Endothelial cell of hepatic sinusoid (primary cell): ENCODE measurements around the gene AGPS.

Experiments
- in situ Hi-C: cut with HindIII; loops from 2 replicates; pipeline ENCODE4 v1.10.0; 2017; ENCODE audit warnings: low sequenced_read_pairs

AGPS gene

DNA sequence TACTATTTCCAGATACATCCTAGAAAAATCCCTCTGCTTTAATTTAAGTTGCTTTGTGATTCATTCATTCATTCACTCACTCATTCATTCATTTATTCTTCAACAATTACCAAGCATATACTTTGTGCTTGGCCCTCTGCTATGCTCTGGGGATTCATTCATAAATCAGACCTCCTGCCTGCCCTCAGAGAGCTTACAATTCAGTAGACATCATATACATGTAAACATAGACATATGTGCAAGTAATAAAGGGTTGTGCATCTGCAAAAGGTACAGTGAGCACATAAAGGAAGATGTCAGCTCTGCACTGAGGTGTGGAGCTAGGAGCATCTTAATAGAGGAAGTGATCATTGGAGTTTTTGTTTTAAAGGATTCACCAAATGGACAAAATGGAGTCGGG, 189.4 kb downstream of the AGPS start:
- in situ Hi-C loops: no loop called here

DNA sequence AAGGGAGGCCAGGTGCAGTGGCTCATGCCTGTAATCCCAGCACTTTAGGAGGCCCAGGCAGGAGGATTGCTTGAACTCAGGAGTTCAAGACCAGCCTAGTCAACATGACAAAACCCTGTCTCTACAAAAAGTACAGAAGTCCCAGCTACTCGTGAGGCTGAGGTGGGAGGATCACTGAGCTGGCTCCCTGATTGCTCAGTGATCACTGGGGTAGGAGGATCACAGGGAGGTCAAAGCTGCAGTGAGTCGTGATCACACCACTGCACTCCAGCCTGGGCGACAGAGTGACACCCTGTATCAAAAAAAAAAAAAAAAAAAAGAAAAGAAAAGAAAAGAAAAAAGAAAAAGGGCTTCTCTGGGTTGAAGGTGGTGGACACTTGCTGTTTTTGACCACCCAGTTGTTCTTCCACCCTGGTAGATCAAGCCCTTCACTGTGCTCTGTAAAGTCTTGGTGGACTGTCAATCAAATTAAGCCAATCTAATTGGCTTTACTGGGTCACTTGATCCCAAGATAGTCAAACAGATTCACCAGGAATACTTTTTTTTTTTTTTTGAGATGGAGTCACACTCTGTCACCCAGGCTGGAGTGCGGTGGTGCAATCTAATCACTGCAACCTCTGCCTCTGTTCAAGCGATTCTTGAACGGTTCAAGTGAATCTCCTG, 191.6 kb downstream of the AGPS start:
- in situ Hi-C loops: no loop called here

DNA sequence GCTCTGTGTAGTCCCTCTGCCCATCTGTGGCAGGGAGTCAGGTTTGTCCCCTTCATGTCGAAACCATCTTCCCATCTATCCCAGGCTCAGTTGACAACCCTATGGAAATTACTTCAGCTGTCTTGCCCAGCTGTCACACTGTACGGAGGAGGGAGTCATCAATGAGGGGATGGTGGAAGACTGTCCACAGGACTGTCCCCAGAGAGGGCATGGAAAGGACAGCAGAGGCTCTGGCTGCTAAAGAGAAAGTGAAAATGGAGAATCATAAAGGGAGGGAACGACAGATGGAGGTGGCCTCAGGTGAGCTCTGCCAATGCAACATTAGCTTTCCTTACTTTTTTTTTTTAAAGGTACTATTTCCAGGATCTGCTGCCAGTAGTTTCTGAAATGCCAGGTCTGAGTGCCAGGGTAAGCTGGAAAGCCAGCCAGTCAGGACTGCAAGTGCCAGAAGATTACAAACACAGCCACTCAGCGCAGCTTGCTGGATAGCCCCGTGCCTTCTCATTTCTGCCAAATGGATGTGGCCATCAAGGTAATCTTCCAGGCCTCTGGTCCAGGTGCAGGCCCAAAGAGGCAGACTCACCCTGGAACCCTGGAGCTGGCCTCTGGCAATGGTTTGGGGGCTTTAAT, 192.8 kb downstream of the AGPS start:
- in situ Hi-C loops: no loop called here

DNA sequence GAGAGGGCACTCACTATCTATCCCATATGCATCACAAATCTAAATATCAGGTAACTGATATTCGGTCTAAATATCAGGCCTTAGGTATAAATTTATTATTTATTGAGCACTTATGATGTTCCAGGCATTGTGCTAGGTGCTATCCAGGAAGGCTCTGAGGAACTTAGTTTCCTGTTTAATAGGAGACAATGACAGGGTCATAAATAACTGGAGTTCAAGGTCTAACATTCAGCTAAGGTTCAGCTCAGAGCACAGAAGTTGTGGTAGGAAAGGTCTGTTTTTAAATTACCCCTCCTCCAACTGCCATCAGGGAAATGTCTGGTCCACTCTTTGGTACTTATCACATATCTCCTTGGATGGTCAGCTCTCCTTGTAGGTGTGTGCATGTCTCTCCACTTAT, 193.6 kb downstream of the AGPS start:
- in situ Hi-C loops: no loop called here

DNA sequence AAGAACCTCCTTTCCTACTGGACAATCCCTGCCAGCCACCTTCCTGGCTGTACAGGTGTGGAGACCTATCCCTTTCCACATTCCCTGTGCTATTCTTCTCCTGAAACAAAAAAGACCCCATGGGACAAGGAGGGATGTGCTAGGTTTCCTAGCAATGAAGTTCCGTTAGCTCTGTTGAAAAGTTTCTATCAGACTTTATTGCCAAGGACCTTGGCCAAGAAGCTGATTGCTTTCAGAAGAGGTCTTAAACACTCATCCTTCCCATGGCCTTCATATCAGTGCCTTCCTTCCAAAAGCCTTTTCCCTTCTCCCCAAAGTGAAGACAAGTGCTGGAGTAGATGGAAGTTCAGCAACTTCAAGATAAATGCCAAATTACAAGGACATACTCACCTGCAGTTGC, 194.8 kb downstream of the AGPS start:
- in situ Hi-C loops: no loop called here

DNA sequence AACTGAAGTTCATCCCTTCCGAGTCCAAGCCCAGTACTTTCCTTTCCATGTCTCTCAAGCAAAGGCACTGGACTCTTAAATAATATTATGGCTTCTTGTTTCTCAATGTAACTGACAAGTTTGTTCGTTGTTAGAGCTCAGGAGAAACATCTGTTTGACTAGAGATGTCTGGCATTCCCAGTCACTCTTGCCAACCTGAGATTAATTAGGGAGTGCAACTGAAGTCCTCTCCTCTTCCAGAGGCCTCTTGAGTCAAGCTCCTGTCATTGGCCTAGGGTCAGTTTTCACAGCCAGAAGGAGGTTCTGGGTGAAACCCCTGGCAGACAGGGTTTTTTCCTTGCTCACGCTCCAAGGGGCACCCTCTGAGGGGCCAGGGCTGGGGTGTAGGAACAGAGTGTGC, 196.1 kb downstream of the AGPS start:
- in situ Hi-C loops: no loop called here

DNA sequence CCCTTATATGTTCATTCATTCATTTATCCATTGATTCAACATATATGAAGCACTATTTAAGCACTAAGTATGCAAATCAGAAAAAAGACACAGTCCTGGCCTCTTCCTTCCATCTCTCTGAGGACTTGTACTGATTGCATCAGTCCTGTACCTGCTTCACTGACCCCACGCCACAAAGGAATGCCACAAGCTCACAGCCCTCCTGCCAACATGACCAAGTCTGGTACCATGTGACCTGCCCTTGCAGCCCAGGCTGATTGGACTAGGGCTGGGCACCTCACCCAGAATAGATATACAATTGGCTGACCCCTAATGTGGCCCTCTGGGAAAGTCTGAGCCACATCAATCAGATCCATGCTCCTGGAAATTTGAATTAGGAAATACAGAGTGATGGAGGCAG, 196.6 kb downstream of the AGPS start:
- in situ Hi-C loops: no loop called here

DNA sequence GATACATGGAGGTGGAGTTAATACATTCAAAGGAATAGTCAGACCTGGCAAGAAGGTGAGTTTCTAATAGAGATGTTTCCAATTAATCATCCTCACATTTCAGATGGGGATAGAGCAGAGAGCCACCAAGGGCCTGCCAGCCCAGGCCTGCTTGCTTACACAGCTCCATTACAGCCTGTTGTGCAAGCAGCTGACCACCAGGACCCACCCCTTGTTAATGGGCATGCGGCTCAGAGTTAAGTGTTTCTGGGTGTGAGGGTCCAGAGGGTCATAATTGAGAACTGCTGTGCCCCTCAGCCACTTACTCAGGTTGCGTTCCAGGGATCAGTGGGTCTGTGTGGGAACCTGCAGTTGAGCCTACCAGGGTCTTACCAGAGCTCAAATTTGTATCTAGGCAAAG, 199.8 kb downstream of the AGPS start:
- in situ Hi-C loops: no loop called here

DNA sequence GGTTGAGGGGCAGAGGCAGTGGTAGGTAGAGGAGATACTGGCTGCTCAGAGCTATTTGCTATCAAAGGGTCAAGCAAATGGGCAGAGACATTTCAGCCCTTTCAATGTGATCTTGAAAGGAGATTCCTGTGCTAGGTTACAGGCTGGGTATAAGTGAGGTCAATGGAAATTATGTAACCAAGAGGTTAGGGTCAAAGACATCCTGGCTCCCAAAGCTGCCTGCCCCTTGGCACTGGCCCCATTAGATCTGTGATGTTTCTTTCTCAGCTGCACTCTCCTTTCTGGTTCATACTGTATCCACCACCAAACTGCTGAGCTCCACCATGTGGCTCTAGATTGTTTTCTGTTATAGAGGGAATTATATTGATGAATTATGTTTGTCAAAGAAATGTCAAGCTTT, 200.4 kb downstream of the AGPS start:
- in situ Hi-C loops: no loop called here

DNA sequence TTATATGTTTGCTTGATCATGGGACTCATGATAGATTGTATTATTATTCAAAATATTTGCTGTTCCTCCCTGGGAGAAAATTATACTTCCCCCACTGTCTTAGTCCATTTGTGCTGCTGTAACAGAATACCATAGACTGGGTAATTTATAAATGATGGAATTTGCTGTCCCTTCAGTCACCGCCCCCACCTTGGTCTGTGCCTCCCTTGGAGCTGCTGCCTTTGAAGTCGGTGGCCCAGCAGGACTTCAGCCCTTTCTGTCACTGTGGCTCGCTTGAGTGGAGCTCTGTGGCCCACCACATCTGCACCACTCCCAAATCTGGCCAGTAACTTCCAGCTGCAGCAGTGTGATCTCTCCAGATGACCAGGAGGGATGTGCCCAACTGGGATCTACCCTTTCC, 200.8 kb downstream of the AGPS start:
- in situ Hi-C loops: no loop called here
